Naive thymus-derived CD4-positive, alpha-beta T cell (primary cell): ENCODE measurements around the gene CRNKL1. TPM values are rescaled to one million over a fixed set of nuclear protein-coding genes. Genes with fewer than 3 reads are reported as not detected.

Experiments used
- ATAC-seq: fragments of 150-1000 bp; cut with Tn5 transposase; 2 replicates; pipeline ENCODE4 v1.10.0; 2021; ENCODE audit warnings: mild to moderate bottlenecking, moderate library complexity
- CTCF ChIA-PET: fragments of 350-600 bp; sonication (Branson Sonifier 250); formaldehyde crosslinking; loops from one replicate; lab custom pipeline; 2021; ENCODE audit warnings: antibody characterized with exemption; lab: Charles Lee
- POLR2A ChIA-PET: fragments of 350-600 bp; sonication (Branson Sonifier 250); formaldehyde crosslinking; loops from one replicate; lab custom pipeline; 2021; ENCODE audit warnings: antibody characterized with exemption, inconsistent platforms; lab: Charles Lee
- DNase-seq, 9 donors: peaks; one replicate each; pipeline versions ENCODE4 v3.0.0 to v3.0.0-alpha.2; 2020 to 2022; ENCODE audit warnings: mixed read lengths in 1 of 9
- H3K27ac ChIP-seq: one replicate; pipeline ENCODE4 v1.7.0; 2013; ENCODE audit warnings: mild to moderate bottlenecking, low read depth, low read length, moderate library complexity
- H3K27me3 ChIP-seq, 2 donors: one replicate each; pipeline ENCODE4 v1.7.0; 2013; ENCODE audit warnings: low read length in 2 of 2, mild to moderate bottlenecking in 2 of 2, moderate library complexity in 2 of 2; ENCODE audit not compliant: control insufficient read depth in 2 of 2, insufficient read depth in 2 of 2
- H3K36me3 ChIP-seq, 3 experiments: 1 replicate in 2 of 3; 2 replicates in 1 of 3; pipeline ENCODE4 v1.7.0; 2013; ENCODE audit warnings: low read length in 3 of 3, mild to moderate bottlenecking in 3 of 3, moderate library complexity in 1 of 3; ENCODE audit not compliant: insufficient read depth in 3 of 3, control insufficient read depth in 2 of 3
- H3K4me1 ChIP-seq, 2 donors: one replicate each; pipeline ENCODE4 v1.7.0; 2013; ENCODE audit warnings: low read length in 2 of 2, mild to moderate bottlenecking in 2 of 2, moderate library complexity in 1 of 2; ENCODE audit not compliant: control insufficient read depth in 2 of 2, insufficient read depth in 2 of 2
- H3K4me3 ChIP-seq: 2 replicates; pipeline ENCODE4 v1.7.0; 2013; ENCODE audit warnings: mild to moderate bottlenecking, low read length
- H3K9me3 ChIP-seq, 3 experiments: 1 replicate in 2 of 3; 2 replicates in 1 of 3; pipeline ENCODE4 v1.7.0; 2013; ENCODE audit warnings: low read length in 3 of 3; ENCODE audit not compliant: control insufficient read depth in 2 of 3
- H3K27ac Mint-ChIP-seq, 9 donors: one replicate each; pipeline ENCODE4 v1.8.0; 2020 to 2022; ENCODE audit warnings: mixed read lengths in 9 of 9, mild to moderate bottlenecking in 8 of 9, moderate library complexity in 5 of 9, inconsistent platforms in 2 of 9
- H3K27me3 Mint-ChIP-seq, 5 donors: one replicate each; pipeline ENCODE4 v1.8.0; 2021 to 2022; ENCODE audit warnings: mixed read lengths in 5 of 5, mild to moderate bottlenecking in 1 of 5
- H3K36me3 Mint-ChIP-seq, 5 donors: one replicate each; pipeline ENCODE4 v1.8.0; 2020 to 2022; ENCODE audit warnings: mixed read lengths in 5 of 5, mild to moderate bottlenecking in 3 of 5, inconsistent platforms in 1 of 5
- H3K4me1 Mint-ChIP-seq, 7 donors: one replicate each; pipeline ENCODE4 v1.8.0; 2020 to 2022; ENCODE audit warnings: mixed read lengths in 7 of 7, mild to moderate bottlenecking in 3 of 7, inconsistent platforms in 1 of 7
- H3K4me3 Mint-ChIP-seq, 10 donors: one replicate each; pipeline ENCODE4 v1.8.0; 2020 to 2022; ENCODE audit warnings: mild to moderate bottlenecking in 10 of 10, mixed read lengths in 10 of 10, moderate library complexity in 6 of 10, inconsistent platforms in 2 of 10
- H3K9me3 Mint-ChIP-seq, 11 donors: one replicate each; pipeline ENCODE4 v1.8.0; 2020 to 2022; ENCODE audit warnings: mixed read lengths in 11 of 11, mild to moderate bottlenecking in 4 of 11, inconsistent platforms in 1 of 11, moderate library complexity in 1 of 11
- intact Hi-C, 2 donors: fragments of 100-400 bp; cut with micrococcal nuclease; formaldehyde crosslinking; loops; one replicate each; pipeline ENCODE4 v1.15.1; 2023
- polyA plus RNA-seq, 2 donors: library from polyadenylated mRNA; unstranded; fragments of 300-500 nt; fragmentation: Illumina TruSeq; gene quantifications; one replicate each; pipeline ENCODE4 v1.2.3, GENCODE V29; 2021
- total RNA-seq, 6 experiments: library from RNA in 5 of 6; stranded (reverse) in 5 of 6; gene quantifications; 1 replicate in 5 of 6; 2 replicates in 1 of 6; pipeline ENCODE4 v1.2.3 and lab custom pipeline; 2021 to 2026

CRNKL1 gene
- total and polyA plus RNA-seq, 7 experiments from 2014 or later = 9.1 to 32.1 (median 20.2) TPM

GRCh38 chr20:20037960-20038359 is 14.3 kb downstream of the CRNKL1 start:
- Mint-ChIP-seq H3K9me3 (no peaks in the 10 kb centered on the region), H3K27ac (peak overlapping the region in 1 of 9 donors; percentile 74), H3K27me3 (no peaks in the 10 kb centered on the region), H3K36me3 (peaks cover 12 to 57% (median 20%) of the 10 kb centered on the region in 5 donors), H3K4me3 (no peak overlapping the region), H3K4me1 (peaks cover 0 to 7% (median 0%) of the 10 kb centered on the region in 7 donors)
- peaks cover 32 to 98% (median 54%) of the 10 kb centered on the region in 3 experiments for H3K36me3 ChIP-seq
- no peak for ATAC-seq
- no peaks in the 10 kb centered on the region for H3K4me1 ChIP-seq
- ChIA-PET POLR2A (no interaction called here), CTCF (no interaction called here)
- DNase-seq = no peak
- intact Hi-C loops = no loop called here
- H3K27ac ChIP-seq = no peak overlapping the region
- H3K9me3 ChIP-seq = no peaks in the 10 kb centered on the region
- H3K4me3 ChIP-seq = no peak overlapping the region
- H3K27me3 ChIP-seq = no peaks in the 10 kb centered on the region

GRCh38 chr20:20036756-20037155 is 15.5 kb downstream of the CRNKL1 start:
- no peaks in the 10 kb centered on the region for H3K9me3 Mint-ChIP-seq

GRCh38 chr20:20034486-20034885 is 17.8 kb downstream of the CRNKL1 start:
- H3K9me3 ChIP-seq = no peaks in the 10 kb centered on the region
- intact Hi-C loops = no loop called here
- ChIA-PET POLR2A (no interaction called here), CTCF (no interaction called here)
- H3K4me3 ChIP-seq = no peak overlapping the region
- H3K36me3 Mint-ChIP-seq = peaks cover 0 to 46% (median 15%) of the 10 kb centered on the region in 5 donors
- DNase-seq (no peak), ATAC-seq (no peak)
- no peaks in the 10 kb centered on the region for H3K9me3 Mint-ChIP-seq
- H3K4me1 Mint-ChIP-seq = peaks cover 0 to 7% (median 5%) of the 10 kb centered on the region in 7 donors
- no peaks in the 10 kb centered on the region for H3K4me1 ChIP-seq
- no peak overlapping the region for H3K4me3 Mint-ChIP-seq
- H3K27ac ChIP-seq = no peak overlapping the region
- H3K27me3 Mint-ChIP-seq = no peaks in the 10 kb centered on the region
- H3K27me3 ChIP-seq = no peaks in the 10 kb centered on the region
- H3K27ac Mint-ChIP-seq = no peak overlapping the region
- H3K36me3 ChIP-seq = peaks cover 23 to 67% (median 31%) of the 10 kb centered on the region in 3 experiments

More at GRCh38 chr20:20036756-20037155, 15.5 kb downstream of the CRNKL1 start:
- no peaks in the 10 kb centered on the region for H3K9me3 ChIP-seq
- CTCF ChIA-PET = no interaction called here
- H3K4me1 ChIP-seq = no peaks in the 10 kb centered on the region
- H3K27ac ChIP-seq = no peak overlapping the region
- Mint-ChIP-seq H3K4me1 (peaks cover 0 to 7% (median 0%) of the 10 kb centered on the region in 7 donors), H3K36me3 (peaks cover 8 to 53% (median 19%) of the 10 kb centered on the region in 5 donors), H3K27ac (peak overlapping the region in 5 of 9 donors; percentile 6 to 62 (median 25)), H3K27me3 (no peaks in the 10 kb centered on the region), H3K4me3 (no peak overlapping the region)
- no peak for ATAC-seq
- no peaks in the 10 kb centered on the region for H3K27me3 ChIP-seq
- H3K36me3 ChIP-seq = peaks cover 26 to 89% (median 45%) of the 10 kb centered on the region in 3 experiments
- no peak for DNase-seq
- POLR2A ChIA-PET = interaction anchor here (0.6 kb wide), 1 partner anchor 10 kb away, joined by 5 read pairs; no protein-coding TSS in a partner anchor
- intact Hi-C loops = no loop called here
- no peak overlapping the region for H3K4me3 ChIP-seq

- intact Hi-C loops = loop anchor here in 1 of 2 donors (2.0 kb wide), 1 partner anchor 15 kb away; no protein-coding TSS in a partner anchor
- H3K27me3 ChIP-seq = no peaks in the 10 kb centered on the region
- no peaks in the 10 kb centered on the region for H3K4me1 ChIP-seq
- Mint-ChIP-seq H3K27me3 (no peaks in the 10 kb centered on the region), H3K27ac (peak overlapping the region in 2 of 9 donors; percentile 34 to 74), H3K36me3 (peaks cover 2 to 35% (median 7%) of the 10 kb centered on the region in 5 donors), H3K4me3 (no peak overlapping the region), H3K4me1 (peaks cover 0 to 7% (median 0%) of the 10 kb centered on the region in 7 donors), H3K9me3 (no peaks in the 10 kb centered on the region)
- no peak overlapping the region for H3K4me3 ChIP-seq
- ChIA-PET POLR2A (no interaction called here), CTCF (no interaction called here)
- ATAC-seq (no peak), DNase-seq (no peak)
- H3K36me3 ChIP-seq = peaks cover 11 to 45% (median 12%) of the 10 kb centered on the region in 3 experiments
- H3K27ac ChIP-seq = no peak overlapping the region
- H3K9me3 ChIP-seq = no peaks in the 10 kb centered on the region
Measured at GRCh38 chr20:20031790-20032189, 20.5 kb downstream of the CRNKL1 start.

GRCh38 chr20:20027284-20027683 is 25.0 kb downstream of the CRNKL1 start:
- POLR2A ChIA-PET = interaction anchor here (0.7 to 2.6 kb wide), 3 partner anchors 10 to 25 kb away, joined by 3 to 11 read pairs (median 4); partner anchors contain the start of genes CFAP61, CRNKL1 and NAA20
- H3K36me3 ChIP-seq = peaks cover 0 to 20% (median 4%) of the 10 kb centered on the region in 3 experiments
- H3K9me3 Mint-ChIP-seq = no peaks in the 10 kb centered on the region

GRCh38 chr20:20024942-20025341 is 27.3 kb downstream of the CRNKL1 start:
- H3K36me3 ChIP-seq = peaks cover 0 to 20% (median under 1%) of the 10 kb centered on the region in 3 experiments

More at GRCh38 chr20:20027284-20027683, 25.0 kb downstream of the CRNKL1 start:
- DNase-seq (no peak), ATAC-seq (no peak)
- H3K4me1 Mint-ChIP-seq = peaks cover 5 to 26% (median 13%) of the 10 kb centered on the region in 7 donors
- Histone ChIP-seq H3K9me3 (no peaks in the 10 kb centered on the region), H3K4me3 (no peak overlapping the region), H3K4me1 (no peaks in the 10 kb centered on the region), H3K27ac (no peak overlapping the region), H3K27me3 (no peaks in the 10 kb centered on the region)
- CTCF ChIA-PET = no interaction called here
- no peak overlapping the region for H3K4me3 Mint-ChIP-seq
- H3K36me3 Mint-ChIP-seq = peaks cover 0 to 37% (median 14%) of the 10 kb centered on the region in 5 donors
- intact Hi-C loops = no loop called here
- no peaks in the 10 kb centered on the region for H3K27me3 Mint-ChIP-seq
- peak overlapping the region in 1 of 9 donors; percentile 45 for H3K27ac Mint-ChIP-seq

More at GRCh38 chr20:20024942-20025341, 27.3 kb downstream of the CRNKL1 start:
- H3K4me1 Mint-ChIP-seq = peaks cover 21 to 46% (median 34%) of the 10 kb centered on the region in 7 donors
- no peaks in the 10 kb centered on the region for H3K27me3 Mint-ChIP-seq
- H3K27ac Mint-ChIP-seq = peak overlapping the region in 8 of 9 donors; percentile 19 to 76 (median 36)
- Histone ChIP-seq H3K4me1 (peaks cover 0 to 8% of the 10 kb centered on the region in 2 donors), H3K27me3 (no peaks in the 10 kb centered on the region), H3K27ac (no peak overlapping the region), H3K9me3 (no peaks in the 10 kb centered on the region), H3K4me3 (no peak overlapping the region)
- DNase-seq = no peak
- ChIA-PET POLR2A (no interaction called here), CTCF (no interaction called here)
- peaks cover 0 to 31% (median 8%) of the 10 kb centered on the region in 5 donors for H3K36me3 Mint-ChIP-seq
- no peak overlapping the region for H3K4me3 Mint-ChIP-seq
- H3K9me3 Mint-ChIP-seq = no peaks in the 10 kb centered on the region
- ATAC-seq = no peak
- intact Hi-C loops = no loop called here
